GM23338 (cell line): Measurements from ENCODE around the gene FXYD2. TPM values are rescaled to one million over a fixed set of nuclear protein-coding genes. Genes with fewer than 3 reads are reported as not detected.

Source experiments
- ATAC-seq: fragments of 200-7000 bp; cut with Tn5 transposase; 3 replicates; pipeline ENCODE4 v1.9.1; 2020
- DNase-seq: peaks from one replicate; pipeline ENCODE4 v3.0.0-alpha.2; 2015; ENCODE audit warnings: low spot score
- H2AFZ ChIP-seq: fragments of 200-600 bp; sonication (generic); 2 replicates; pipeline ENCODE4 v1.8.0; 2016; ENCODE audit warnings: antibody characterized with exemption, mild to moderate bottlenecking, moderate library complexity
- H3F3A ChIP-seq: fragments of 200-600 bp; sonication (generic); replicated peaks from 2 replicates; pipeline ENCODE4 v1.8.0; 2017; ENCODE audit warnings: antibody characterized with exemption, mixed run types, low read depth
- H3K27ac ChIP-seq: fragments of 200-600 bp; sonication (generic); 2 replicates; pipeline ENCODE4 v1.6.1; 2016; ENCODE audit warnings: low read depth
- H3K27me3 ChIP-seq: fragments of 200-600 bp; sonication (generic); 2 replicates; pipeline ENCODE4 v1.8.0; 2016; ENCODE audit warnings: mild to moderate bottlenecking, mixed run types, moderate library complexity; ENCODE audit not compliant: insufficient read depth
- H3K36me3 ChIP-seq: fragments of 200-600 bp; sonication (generic); 2 replicates; pipeline ENCODE4 v1.8.0; 2016; ENCODE audit warnings: mild to moderate bottlenecking; ENCODE audit not compliant: insufficient read depth
- H3K4me1 ChIP-seq: fragments of 200-600 bp; sonication (generic); 2 replicates; pipeline ENCODE4 v1.8.0; 2016; ENCODE audit warnings: mild to moderate bottlenecking, moderate library complexity; ENCODE audit not compliant: insufficient read depth
- H3K4me2 ChIP-seq: fragments of 200-600 bp; sonication (generic); 2 replicates; pipeline ENCODE4 v1.7.1; 2017; ENCODE audit warnings: mixed run types
- H3K4me3 ChIP-seq: fragments of 200-600 bp; sonication (generic); 2 replicates; pipeline ENCODE4 v1.6.1; 2016; ENCODE audit warnings: mixed run types
- H3K79me2 ChIP-seq: fragments of 200-600 bp; sonication (generic); replicated peaks from 2 replicates; pipeline ENCODE4 v1.8.0; 2017; ENCODE audit warnings: mild to moderate bottlenecking; ENCODE audit not compliant: insufficient read depth
- H3K9me2 ChIP-seq: fragments of 200-600 bp; sonication (generic); 2 replicates; pipeline ENCODE4 v1.8.0; 2017; ENCODE audit not compliant: insufficient read depth
- H4K20me1 ChIP-seq: fragments of 200-600 bp; sonication (generic); replicated peaks from 2 replicates; pipeline ENCODE4 v1.8.0; 2017; ENCODE audit warnings: mild to moderate bottlenecking; ENCODE audit not compliant: insufficient read depth
- H3K27ac Mint-ChIP-seq: 2 replicates; pipeline ENCODE4 v1.8.0; 2020; ENCODE audit warnings: inconsistent platforms, mild to moderate bottlenecking, moderate library complexity, mixed read lengths
- H3K27me3 Mint-ChIP-seq: 3 replicates; pipeline ENCODE4 v1.8.0; 2022; ENCODE audit warnings: low read depth, mild to moderate bottlenecking, moderate library complexity, mixed read lengths, inconsistent platforms; ENCODE audit not compliant: insufficient read depth, poor library complexity
- H3K36me3 Mint-ChIP-seq: 3 replicates; pipeline ENCODE4 v1.8.0; 2021; ENCODE audit warnings: low read depth, mild to moderate bottlenecking, inconsistent platforms, moderate library complexity, mixed read lengths
- H3K4me1 Mint-ChIP-seq: 3 replicates; pipeline ENCODE4 v1.8.0; 2020; ENCODE audit warnings: mild to moderate bottlenecking, inconsistent platforms, mixed read lengths
- H3K4me3 Mint-ChIP-seq: 3 replicates; pipeline ENCODE4 v1.8.0; 2021; ENCODE audit warnings: moderate library complexity, mild to moderate bottlenecking, inconsistent platforms, mixed read lengths
- H3K9me3 Mint-ChIP-seq: 3 replicates; pipeline ENCODE4 v1.8.0; 2020; ENCODE audit warnings: moderate library complexity, mild to moderate bottlenecking, inconsistent platforms, mixed read lengths
- CREB1 ChIP-seq: fragments of 250-450 bp; sonication (Bioruptor Pico); IDR thresholded peaks from 2 replicates; pipeline ENCODE4 v1.5.0; 2020; ENCODE audit warnings: low read depth, mild to moderate bottlenecking, moderate library complexity
- ETS1 ChIP-seq: IDR thresholded peaks from 2 replicates; pipeline ENCODE4 v1.6.1; 2016; ENCODE audit warnings: antibody characterized with exemption
- EZH2phosphoT487 ChIP-seq: fragments of 200-600 bp; sonication (generic); IDR thresholded peaks from one replicate; pipeline ENCODE4 v1.8.1; 2018; ENCODE audit warnings: antibody characterized with exemption; ENCODE audit not compliant: unreplicated experiment
- JUNB ChIP-seq: IDR thresholded peaks from one replicate; pipeline ENCODE4 v1.6.1; 2016; ENCODE audit warnings: antibody characterized with exemption; ENCODE audit not compliant: unreplicated experiment
- NANOG ChIP-seq: IDR thresholded peaks from 2 replicates; pipeline ENCODE4 v1.6.1; 2016; ENCODE audit warnings: antibody characterized with exemption, borderline replicate concordance
- POLR2AphosphoS5 ChIP-seq: IDR thresholded peaks from 2 replicates; pipeline ENCODE4 v1.6.1; 2016; ENCODE audit warnings: antibody characterized with exemption, low read depth
- REST ChIP-seq: IDR thresholded peaks from one replicate; pipeline ENCODE4 v1.6.1; 2018; ENCODE audit warnings: antibody characterized with exemption; ENCODE audit not compliant: unreplicated experiment
- STAT1 ChIP-seq: IDR thresholded peaks from one replicate; pipeline ENCODE4 v1.6.1; 2016; ENCODE audit warnings: antibody characterized with exemption; ENCODE audit not compliant: unreplicated experiment
- ZNF114 ChIP-seq: fragments of 250-450 bp; sonication (Bioruptor Pico); IDR thresholded peaks from 2 replicates; pipeline ENCODE4 v1.5.0; 2020; ENCODE audit warnings: mild to moderate bottlenecking, moderate library complexity
- ZNF462 ChIP-seq: fragments of 250-450 bp; sonication (Bioruptor Pico); IDR thresholded peaks from 2 replicates; pipeline ENCODE4 v1.5.0; 2020; ENCODE audit warnings: mild to moderate bottlenecking, moderate library complexity
- polyA plus RNA-seq: library from polyadenylated mRNA; unstranded; fragments of >200 nt; fragmentation: Nextera tagmentation; extraction: Ambion mirVana; gene quantifications from 2 replicates; pipeline ENCODE4 v1.2.1, GENCODE V29; 2016
- total RNA-seq: library from RNA; depleted of rRNA; stranded (reverse); fragments of >200 nt; shearing (Covaris generic); gene quantifications from 2 replicates; pipeline ENCODE4 v1.2.3, GENCODE V29; 2014

Gene FXYD2
- total and polyA plus RNA-seq, 2 experiments from 2014 or later: 0.59 to 1.4 TPM

DNA sequence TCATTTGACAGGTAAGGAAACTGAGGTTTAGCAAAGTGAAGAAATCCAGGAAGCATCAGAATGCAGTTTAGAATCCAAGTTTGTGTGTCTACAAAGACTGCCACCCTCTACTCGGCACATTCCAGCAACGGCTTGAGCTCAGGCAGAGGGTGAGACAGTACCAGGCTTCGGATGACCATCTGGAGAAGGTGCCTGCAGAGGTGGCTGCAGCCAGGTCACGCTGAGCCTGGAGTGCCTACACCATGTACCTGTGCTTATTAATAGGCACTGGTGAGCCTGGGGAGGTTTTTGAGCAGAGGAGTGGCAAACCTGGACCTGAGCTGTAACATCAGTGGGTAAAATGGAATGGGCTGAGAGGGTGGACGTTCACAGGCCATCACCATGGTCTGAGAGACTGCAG lies 47.2 kb upstream of the FXYD2 start:
- H3K36me3 Mint-ChIP-seq: no peaks in the 10 kb centered on the region
- H3K27me3 Mint-ChIP-seq: peaks cover 10% of the 10 kb centered on the region
- no peaks in the 10 kb centered on the region for H3K9me2 ChIP-seq
- H3K36me3 ChIP-seq: no peaks in the 10 kb centered on the region
- no peak overlapping the region for H3K4me3 Mint-ChIP-seq
- no peak for ATAC-seq
- no peak for DNase-seq
- H3K27me3 ChIP-seq: peaks cover 14% of the 10 kb centered on the region; the same call in 1 of the 2 replicates
- H3K9me3 Mint-ChIP-seq: no peaks in the 10 kb centered on the region
- H3K79me2 ChIP-seq: peaks cover 20% of the 10 kb centered on the region; the same call in 1 of the 2 replicates
- peaks cover 46% of the 10 kb centered on the region for H3K4me1 ChIP-seq
- peaks cover 19% of the 10 kb centered on the region for H4K20me1 ChIP-seq
- H3K4me3 ChIP-seq: no peak overlapping the region
- H3K27ac ChIP-seq: no peak overlapping the region
- no peak overlapping the region for H3K4me2 ChIP-seq
- peaks cover 54% of the 10 kb centered on the region for H3K4me1 Mint-ChIP-seq
- no peaks in the 10 kb centered on the region; the same call in 1 of the 2 replicates for H3F3A ChIP-seq
- no peak for TF ChIP-seq EZH2phosphoT487
- TF ChIP-seq POLR2AphosphoS5: no peak
- TF ChIP-seq CREB1 (CRISPR knock-in tag): no peak
- no peak for TF ChIP-seq STAT1
- TF ChIP-seq JUNB: no peak
- no peak for TF ChIP-seq NANOG
- TF ChIP-seq ZNF114 (CRISPR knock-in tag): no peak
- TF ChIP-seq REST: no peak
- TF ChIP-seq ZNF462 (CRISPR knock-in tag): no peak
- no peak for TF ChIP-seq ETS1
- H2AFZ ChIP-seq: no peak overlapping the region
- H3K27ac Mint-ChIP-seq: no peak overlapping the region; the same call in 1 of the 2 replicates
